ENCODE results near the gene CNTN1. TPM values are rescaled to one million over a fixed set of nuclear protein-coding genes. Genes with fewer than 3 reads are reported as not detected.

CNTN1 gene
- total and polyA plus RNA-seq, 2 of the 13 experiments (the other 11 are each of a cell fraction or from before 2014, with no cell fraction given), result 0.01 to 0.07 TPM

- Histone ChIP-seq H3K79me2 (ENCODE audit: insufficient read depth, low read length) (no peaks in the 10 kb centered on the region), H3K27ac (ENCODE audit: extremely low read length, insufficient read depth, low read length) (no peak overlapping the region), H4K20me1 (ENCODE audit: insufficient read depth, low read length) (no peaks in the 10 kb centered on the region), H3K9me3 (ENCODE audit: low read length) (no peaks in the 10 kb centered on the region), H3K27me3 (ENCODE audit: control insufficient read depth in 1 of 2, insufficient read depth in 2 of 2, low read length in 2 of 2) (no peaks in the 10 kb centered on the region; a peak in 1 of 5 replicates), H3K4me2 (ENCODE audit: low read depth, low read length) (no peak overlapping the region), H3K36me3 (replicated peaks in 1 of 2; ENCODE audit: control insufficient read depth in 1 of 2, insufficient read depth in 2 of 2, low read length in 2 of 2) (no peaks in the 10 kb centered on the region), H3K9ac (ENCODE audit: insufficient read depth, low read depth, low read length) (no peak overlapping the region), H3K4me3 (replicated peaks in 1 of 3; ENCODE audit: insufficient read depth in 1 of 3, low read depth in 2 of 3, low read length in 3 of 3) (no peak overlapping the region), H3K4me1 (ENCODE audit: insufficient read depth, low read length) (no peaks in the 10 kb centered on the region), H2AFZ (ENCODE audit: low read length) (no peak overlapping the region)
- CTCF ChIA-PET (ENCODE audit: low intra/inter-chr PET ratio, low total read pairs), result no interaction called here
- in situ Hi-C loops (cut with HindIII; ENCODE audit: extremely low pct_ligation_motif_present, low pct_unique_long_range_greater_than_20kb) (no loop called here), intact Hi-C loops (cut with micrococcal nuclease; ENCODE audit: unreplicated experiment) (no loop called here)
- TF ChIP-seq HES4 (CRISPR knock-in tag; IDR thresholded peaks at IDR 0.05; ENCODE audit: borderline replicate concordance), result no peak
- no peak for TF ChIP-seq ZNF274 (CRISPR knock-in tag; IDR thresholded peaks at IDR 0.05)
- TF ChIP-seq TRAFD1 (CRISPR knock-in tag; IDR thresholded peaks at IDR 0.05; ENCODE audit: borderline replicate concordance), result no peak
- no peak for TF ChIP-seq SRSF4 (IDR thresholded peaks at IDR 0.05; ENCODE audit: low read depth, low read length, poor library complexity, severe bottlenecking)
- no peak for TF ChIP-seq THAP11 (CRISPR knock-in tag; IDR thresholded peaks at IDR 0.05)
- TF ChIP-seq ZNF737 (CRISPR knock-in tag; IDR thresholded peaks at IDR 0.05; ENCODE audit: borderline replicate concordance), result no peak
- no TSS peak for BruUV-seq (replicated peaks)
- ATAC-seq (no peak), DNase-seq (ENCODE audit: low spot score) (no peak), FAIRE-seq (no peak)
- POLR2A ChIA-PET, result no interaction called here
Observed at GRCh38 chr12:41101806-41102205, 409.6 kb downstream of the CNTN1 start.

GRCh38 chr12:41103614-41104013 lies 411.4 kb downstream of the CNTN1 start:
- POLR2A ChIA-PET, result no interaction called here
- under 1% methylated on average over 4 of the region's 4 CpGs for WGBS (ENCODE audit: low lambda C conversion rate)

More at GRCh38 chr12:41103614-41104013, 411.4 kb downstream of the CNTN1 start:
- no peak overlapping the region for H3K4me2 ChIP-seq (ENCODE audit: low read depth, low read length)
- H3K4me3 ChIP-seq (replicated peaks in 1 of 3; ENCODE audit: insufficient read depth in 1 of 3, low read depth in 2 of 3, low read length in 3 of 3), result no peak overlapping the region
- no peaks in the 10 kb centered on the region; a peak in 1 of 5 replicates for H3K27me3 ChIP-seq (ENCODE audit: control insufficient read depth in 1 of 2, insufficient read depth in 2 of 2, low read length in 2 of 2)
- no peak overlapping the region for H3K9ac ChIP-seq (ENCODE audit: insufficient read depth, low read depth, low read length)
- ATAC-seq (no peak), FAIRE-seq (no peak), DNase-seq (ENCODE audit: low spot score) (no peak)
- no peaks in the 10 kb centered on the region for H3K79me2 ChIP-seq (ENCODE audit: insufficient read depth, low read length)
- H3K9me3 ChIP-seq (ENCODE audit: low read length), result no peaks in the 10 kb centered on the region
- H3K4me1 ChIP-seq (ENCODE audit: insufficient read depth, low read length), result no peaks in the 10 kb centered on the region
- CTCF ChIA-PET (ENCODE audit: low intra/inter-chr PET ratio, low total read pairs), result no interaction called here
- no peaks in the 10 kb centered on the region for H3K36me3 ChIP-seq (replicated peaks in 1 of 2; ENCODE audit: control insufficient read depth in 1 of 2, insufficient read depth in 2 of 2, low read length in 2 of 2)
- intact Hi-C loops (cut with micrococcal nuclease; ENCODE audit: unreplicated experiment), result no loop called here
- in situ Hi-C loops (cut with HindIII; ENCODE audit: extremely low pct_ligation_motif_present, low pct_unique_long_range_greater_than_20kb), result no loop called here
- no TSS peak for BruUV-seq (replicated peaks)
- H4K20me1 ChIP-seq (ENCODE audit: insufficient read depth, low read length), result no peaks in the 10 kb centered on the region
- H2AFZ ChIP-seq (ENCODE audit: low read length), result no peak overlapping the region
- H3K27ac ChIP-seq (ENCODE audit: extremely low read length, insufficient read depth, low read length), result no peak overlapping the region
- TF ChIP-seq KMT2B (CRISPR knock-in tag; IDR thresholded peaks at IDR 0.05) (no peak), CEBPB (IDR thresholded peaks at IDR 0.05; ENCODE audit: borderline replicate concordance, low read depth, low read length) (peak; percentile 44; the same call in 1 of the 2 replicates), NFYC (CRISPR knock-in tag; IDR thresholded peaks at IDR 0.05) (no peak)

Data from HepG2 (cell line).